ENCODE measurements around the gene INPP4B.
A peak's percentile ranks its signal among the peaks of the same experiment; 100 is the strongest.

The INPP4B gene

DNA sequence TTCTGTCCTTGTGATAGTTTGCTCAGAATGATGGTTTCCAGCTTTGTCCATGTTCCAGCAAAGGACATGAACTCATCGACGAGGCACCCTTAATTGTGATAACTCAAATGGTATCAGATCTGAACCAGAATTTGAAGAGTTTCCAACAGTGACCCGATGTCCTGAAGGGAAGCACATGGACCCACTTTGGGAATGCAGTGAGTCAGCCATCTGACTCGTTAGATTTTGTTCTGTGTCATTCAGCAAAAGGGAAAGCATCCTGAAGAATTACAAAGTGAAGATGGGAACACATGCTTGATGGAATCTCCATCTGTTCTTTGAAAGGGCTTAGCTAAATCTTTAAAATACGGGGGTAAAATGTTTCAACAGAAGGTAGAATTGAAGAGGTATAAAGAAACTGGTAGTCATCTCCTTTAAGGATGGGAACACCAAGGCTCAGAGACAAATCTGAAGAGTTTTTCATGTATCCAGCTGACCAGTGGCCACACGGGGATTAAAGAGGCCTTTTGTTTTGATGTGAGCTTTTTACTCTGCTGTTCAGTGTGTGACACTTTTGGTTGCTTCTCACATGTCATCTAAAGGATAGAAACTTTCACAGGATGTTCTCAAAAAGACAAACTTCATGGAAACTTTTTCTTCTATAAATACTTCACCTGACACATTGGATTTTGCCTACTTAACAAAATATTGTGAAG lies 393.8 kb downstream of the INPP4B start:
- no peak for DNase-seq

DNA sequence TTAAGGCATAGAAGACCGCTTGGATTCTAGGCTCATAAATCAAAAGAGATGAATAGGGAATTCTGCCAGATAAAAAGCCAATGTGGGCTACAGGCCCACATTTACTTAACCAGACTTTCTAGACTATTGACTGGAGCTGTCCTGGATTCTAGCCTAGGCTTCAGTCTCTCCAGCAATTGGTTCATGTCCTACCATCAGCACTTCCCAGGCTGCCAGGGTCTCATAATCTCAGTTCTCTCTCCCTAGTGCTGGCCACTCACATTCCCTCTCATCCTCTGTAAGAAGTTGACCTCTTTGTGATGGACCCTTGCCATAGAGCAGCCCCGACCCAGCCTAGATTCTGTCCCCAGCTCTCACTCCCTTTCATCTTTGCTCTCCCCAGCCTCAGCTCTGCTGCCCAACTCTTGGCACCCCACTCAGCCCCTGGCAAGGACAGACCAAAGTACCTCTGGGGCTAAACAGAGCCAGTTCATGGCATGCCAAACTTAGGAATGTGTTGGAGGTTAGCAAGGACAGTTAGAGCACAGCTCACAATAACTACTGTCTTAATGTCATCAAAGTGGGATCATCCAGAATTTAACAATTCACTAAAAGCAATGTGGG lies 396.2 kb downstream of the INPP4B start:
- no peak for DNase-seq

DNA sequence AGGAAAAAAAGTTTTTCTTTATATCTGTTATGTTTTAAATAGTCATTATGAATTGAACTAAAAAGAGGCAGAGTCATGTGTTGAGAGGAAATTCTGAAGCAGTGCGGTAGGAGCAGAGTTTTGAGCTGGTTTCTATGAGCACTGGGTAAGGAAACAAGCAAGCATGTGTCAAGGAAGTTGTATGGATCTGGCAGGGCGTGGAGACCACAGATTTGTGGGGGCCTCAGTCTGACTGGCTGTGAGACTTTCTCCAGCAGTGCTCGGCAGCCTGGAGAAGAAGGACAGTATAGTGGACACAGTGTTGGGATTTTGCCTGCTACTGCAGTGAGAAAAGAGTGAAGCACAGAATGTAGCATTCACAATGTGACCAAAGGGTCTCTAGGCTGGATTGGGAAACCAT lies 399.1 kb downstream of the INPP4B start:
- DNase-seq = no peak

DNA sequence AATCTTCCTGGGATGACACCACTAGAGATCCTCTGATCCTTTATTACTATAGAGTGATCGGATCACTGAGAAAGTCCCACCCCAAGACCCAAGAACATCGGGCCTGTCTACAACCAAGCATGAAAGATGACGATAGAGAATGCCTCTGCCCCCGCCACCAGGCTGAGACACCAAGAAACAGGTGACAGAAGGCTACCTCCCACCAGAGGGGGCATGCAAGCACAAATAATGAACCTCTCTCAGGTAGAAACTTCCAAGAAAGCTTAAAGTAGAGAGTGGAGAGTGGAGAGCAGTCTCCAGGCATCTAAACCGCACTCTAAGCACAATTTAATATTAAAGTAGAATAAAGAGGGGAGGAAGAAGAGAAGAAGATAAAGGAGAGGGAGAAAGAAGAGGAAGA lies 402.6 kb downstream of the INPP4B start:
- DNase-seq = no peak

DNA sequence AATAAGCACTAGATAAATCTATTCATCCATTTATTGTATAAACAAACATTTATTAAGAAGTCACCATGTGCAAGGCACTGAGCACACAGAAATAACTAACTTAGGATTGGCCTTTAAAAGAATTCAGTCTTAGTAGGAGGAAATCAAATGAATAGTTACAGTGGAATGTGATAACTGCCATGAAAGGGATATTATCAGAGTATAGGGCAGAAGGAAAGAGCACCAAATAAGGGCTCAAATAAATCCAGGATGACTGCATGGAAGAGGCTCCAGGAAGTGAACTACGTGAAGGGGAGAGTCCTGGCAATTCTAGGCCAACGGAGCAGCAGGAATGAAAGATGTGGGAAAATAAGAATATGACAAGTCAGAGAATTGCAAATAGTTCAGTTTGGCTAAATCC lies 406.0 kb downstream of the INPP4B start:
- DNase-seq = no peak

DNA sequence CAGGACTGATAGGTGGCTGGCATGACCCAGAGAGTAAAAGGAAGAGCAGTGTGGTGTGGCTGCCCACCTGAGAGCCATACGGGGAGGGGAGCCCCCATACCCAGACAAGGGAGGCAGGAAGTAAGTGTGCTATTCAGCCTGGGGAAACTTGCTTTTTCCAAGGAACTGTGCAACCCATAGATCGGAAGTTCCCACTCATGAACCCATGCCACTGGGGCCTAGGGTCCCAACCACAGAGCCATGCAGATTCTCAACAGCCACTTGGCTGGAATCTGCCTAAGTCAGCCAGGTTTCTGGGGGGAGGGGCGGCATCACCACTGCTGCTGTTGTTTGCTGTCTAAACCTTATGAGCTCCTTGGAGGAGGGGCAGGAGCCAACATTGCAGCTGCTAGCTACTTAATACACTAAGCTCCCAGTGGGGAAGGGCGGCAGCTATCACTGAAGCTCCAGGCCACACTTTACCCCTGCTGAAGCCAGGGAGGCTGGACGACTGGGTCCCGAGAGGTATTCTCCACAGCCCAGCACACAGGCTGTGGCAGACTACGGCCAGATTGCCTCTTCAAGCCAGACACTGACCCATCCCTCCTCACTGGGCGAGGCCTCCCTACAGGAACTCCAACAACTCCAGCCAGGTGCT lies 410.4 kb downstream of the INPP4B start:
- DNase-seq = no peak

DNA sequence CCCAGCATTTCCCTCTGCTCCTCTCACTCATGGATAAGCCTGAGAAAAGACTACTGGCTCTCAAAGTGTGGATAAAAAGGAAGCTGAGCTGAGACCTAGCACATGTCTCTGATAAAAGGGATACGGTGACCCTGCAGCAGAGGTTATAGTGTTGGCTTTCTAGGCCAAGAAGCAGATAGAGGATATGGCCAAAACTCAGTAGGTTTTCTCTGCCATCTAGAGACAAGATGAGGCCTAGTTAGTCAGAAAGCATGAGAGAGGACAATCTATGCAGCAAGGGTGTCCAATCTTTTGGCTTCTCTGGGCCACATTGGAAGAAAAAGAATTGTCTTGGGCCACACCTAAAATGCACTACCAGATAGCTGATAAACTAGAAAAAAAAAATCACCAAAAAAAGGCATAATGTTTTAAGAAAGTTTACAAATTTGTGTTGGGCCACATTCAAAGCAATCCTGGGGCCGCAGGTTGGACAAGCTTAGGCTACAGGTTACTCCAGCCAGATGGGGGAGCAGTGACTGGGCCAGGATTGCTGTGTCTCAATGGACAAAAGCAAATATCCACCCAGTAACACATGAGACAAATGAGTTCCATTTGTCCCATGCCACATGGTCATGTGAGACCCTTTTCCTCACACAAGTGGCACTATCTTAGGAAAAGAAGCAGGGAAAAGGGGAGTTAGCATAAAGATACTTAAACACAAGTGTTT lies 411.4 kb downstream of the INPP4B start:
- DNase-seq = no peak

DNA sequence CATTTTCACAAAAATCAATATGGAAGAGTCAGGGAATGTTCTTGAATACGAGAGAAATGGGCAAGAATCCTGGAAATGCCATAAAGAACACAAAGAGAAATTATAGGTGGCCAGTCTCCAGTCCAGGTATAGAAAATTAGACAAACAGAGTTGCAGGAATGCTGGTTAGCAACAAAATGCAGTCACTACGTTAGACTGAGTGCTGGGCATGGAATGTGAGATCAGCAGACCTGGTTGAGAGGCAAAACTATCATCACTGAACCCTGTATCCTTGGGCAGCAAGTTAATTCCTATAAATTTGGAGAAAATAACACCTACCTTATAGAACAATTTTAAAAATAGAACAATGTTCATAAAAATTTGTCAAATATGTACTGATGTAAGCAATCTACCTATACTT lies 417.4 kb downstream of the INPP4B start:
- no peak for DNase-seq

DNA sequence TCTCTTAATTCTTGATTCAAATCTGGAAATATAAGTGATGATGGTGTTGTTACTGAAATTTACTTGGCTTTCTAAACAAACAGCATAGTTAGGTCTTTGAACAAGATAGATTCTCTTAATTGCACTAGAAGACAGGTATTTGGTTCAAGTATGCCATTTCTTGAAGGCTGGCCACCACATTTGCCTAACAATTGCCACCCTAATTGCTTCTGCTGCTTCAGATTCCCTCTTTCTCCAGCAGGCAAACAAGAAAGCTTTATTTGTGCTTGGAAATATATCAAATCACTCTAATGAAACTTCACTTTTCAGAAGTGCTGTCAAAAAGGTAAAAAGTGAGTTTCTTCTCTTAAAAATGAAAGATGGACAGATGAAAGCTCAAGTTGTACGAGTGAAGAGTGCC lies 418.6 kb downstream of the INPP4B start:
- DNase-seq = no peak

DNA sequence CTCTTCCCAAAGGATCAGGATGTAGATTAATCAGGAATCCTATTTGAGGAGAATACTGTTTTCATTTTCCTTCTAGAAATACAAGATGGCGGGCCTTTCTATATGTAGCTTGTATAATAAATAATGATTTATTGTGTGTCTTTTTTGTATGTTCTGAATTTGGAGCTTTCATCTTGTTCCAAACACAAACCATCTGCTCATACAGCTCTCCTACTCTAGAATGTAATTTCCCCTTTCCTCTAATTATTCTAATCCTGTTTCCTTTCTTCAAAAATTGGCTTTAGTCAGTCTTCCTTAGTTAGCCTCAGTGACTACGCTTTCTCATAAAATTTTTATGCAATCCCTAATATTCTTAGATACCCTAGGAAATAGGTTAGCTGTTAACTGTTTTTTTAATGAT lies 422.2 kb downstream of the INPP4B start:
- no peak for DNase-seq

DNA sequence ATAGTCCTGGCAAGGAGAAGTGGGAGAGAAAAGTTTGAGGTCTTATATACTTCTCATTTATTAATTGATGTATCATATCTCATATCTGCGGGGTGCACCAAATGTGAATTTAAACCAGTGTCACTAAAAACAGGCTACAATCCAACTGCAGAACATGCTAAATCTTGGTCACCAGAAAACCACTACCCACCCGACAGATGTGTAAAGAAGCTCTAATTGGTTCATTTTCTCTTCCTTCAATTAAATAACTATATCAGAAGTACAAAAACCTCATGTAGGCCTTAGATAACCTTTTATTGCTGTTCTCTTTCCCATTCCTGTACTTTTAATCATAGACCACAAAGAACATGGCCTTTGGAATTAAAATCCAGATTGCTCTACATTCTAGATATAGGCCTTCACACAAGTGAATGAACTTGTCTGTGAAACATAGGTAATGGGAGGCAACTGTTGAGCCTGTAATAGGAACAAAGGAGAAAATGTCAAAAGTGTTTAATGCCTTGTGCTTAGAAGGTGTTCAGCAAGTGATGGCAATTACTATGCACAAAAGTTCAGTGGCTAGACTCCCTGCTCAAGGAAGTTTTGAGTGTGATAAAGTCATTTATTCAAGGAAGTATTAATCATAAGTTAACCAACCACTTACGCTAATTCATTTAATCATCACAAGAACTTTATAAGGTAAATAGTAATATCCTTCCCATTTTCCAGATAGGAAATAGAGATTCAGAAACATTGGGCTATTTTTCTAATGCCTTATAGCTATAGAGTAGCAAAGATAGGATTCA lies 425.6 kb downstream of the INPP4B start:
- no peak for DNase-seq

DNA sequence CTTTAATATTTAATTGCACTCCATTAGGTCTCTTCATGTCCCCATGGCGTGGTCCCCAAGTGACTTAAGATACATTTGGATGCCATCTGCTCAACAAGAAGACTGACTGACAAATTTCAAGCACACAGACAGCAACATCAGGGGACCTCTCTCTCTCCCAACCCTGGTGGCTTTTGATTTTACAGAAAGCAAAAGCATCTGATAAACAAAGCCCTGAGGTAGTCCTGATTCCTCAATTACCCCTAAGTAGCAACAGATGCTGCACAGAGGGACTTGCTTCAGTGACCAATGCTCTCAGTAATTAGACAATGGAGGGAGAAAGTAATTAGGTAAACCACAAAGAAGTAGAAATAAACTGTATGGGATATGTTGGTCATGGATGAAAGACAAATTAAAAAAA lies 426.4 kb downstream of the INPP4B start:
- no peak for DNase-seq

DNA sequence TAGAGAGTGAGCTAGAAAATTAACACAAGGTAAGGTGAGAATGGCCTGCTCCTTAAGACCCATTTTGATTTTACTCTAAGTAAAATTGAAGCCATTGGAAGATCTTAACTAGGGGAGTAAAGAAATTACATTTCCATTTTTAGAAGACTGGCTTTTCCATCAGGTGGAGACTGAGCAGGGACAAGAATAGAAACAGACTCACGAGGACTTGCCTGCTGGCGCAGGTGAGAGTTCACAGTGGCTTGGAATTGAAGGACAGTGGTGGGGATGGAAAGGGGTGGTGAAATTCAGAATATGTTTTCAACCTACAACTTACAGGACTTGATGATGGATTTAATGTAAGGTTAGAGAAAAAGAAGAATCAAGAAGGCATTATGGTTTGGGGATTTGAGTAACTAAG lies 427.4 kb downstream of the INPP4B start:
- DNase-seq = no peak

DNA sequence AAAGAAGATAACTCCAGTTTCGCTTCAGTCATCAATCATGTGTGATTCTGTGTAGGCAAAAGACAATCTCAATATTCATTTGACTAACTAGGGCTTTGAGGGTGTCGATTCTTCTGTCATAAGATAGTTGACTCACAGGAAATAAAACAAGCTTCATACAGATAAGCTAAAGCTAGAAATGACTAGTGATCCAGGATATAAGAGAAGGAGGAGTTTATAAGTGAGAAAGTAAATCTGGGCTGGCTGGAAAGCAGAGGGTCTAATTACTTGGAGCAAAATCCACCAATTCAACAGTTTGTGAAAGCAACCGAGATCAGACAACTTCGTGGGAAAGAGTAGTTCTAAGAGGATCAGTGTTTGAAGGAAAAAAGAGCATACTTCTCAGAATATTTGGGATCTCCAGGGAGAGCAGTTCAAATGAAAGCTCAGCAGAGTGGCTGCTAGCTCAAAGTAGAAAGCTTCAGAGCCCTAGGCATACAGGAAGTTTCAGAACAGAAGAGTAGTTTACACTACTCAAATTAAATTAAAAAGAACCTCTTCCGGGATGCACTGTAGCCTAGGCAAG lies 429.3 kb downstream of the INPP4B start:
- DNase-seq = no peak

DNA sequence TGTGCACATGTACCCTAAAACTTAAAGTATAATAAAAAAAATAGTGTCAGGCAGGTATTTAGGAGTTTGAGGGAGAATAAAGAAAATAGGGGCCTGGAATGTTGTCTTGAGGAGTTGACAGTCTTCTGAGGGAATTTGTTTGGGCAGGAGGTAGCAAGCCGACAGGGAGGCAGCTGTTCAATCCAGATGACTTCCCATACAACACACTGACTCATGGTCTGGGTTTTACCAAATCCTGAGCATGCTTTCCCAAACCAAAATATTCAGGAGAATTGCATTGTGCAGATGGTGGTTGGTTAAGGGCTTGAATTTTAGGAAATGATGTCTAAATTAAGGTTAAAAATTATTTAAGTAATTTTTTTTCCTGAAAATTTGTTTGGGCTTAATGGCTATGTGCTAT lies 430.0 kb downstream of the INPP4B start:
- no peak for DNase-seq

DNA sequence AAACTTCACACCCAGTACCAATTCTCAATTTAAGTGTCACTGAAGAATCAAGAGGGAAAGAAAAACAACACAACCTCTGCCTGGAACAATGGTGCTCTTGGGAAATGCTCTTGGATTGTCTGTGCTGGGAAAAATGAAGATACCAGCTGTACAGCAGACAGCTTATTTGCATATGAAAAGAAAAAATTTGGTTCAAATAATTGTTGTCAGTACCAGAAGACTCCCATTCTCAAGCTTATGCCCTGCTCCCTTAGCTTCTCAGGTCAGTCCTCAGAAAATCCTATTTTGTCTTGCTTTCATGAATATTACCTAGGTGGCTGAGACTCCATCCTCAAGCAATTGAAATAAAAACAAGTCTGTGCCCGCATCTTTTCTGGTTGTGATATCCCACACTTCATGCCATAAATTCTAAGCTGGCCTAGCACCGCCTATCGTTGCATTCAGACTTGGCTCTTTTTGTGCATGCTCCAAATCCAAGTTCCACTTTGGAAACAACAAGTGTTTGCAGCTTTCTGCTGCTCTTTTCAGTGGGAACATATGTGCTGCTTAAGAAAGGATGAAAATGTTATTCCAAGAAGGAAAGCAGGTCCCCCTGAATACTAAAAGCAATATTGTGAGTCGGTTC lies 431.6 kb downstream of the INPP4B start:
- DNase-seq = peak in 1 of 2 experiments; percentile 2

DNA sequence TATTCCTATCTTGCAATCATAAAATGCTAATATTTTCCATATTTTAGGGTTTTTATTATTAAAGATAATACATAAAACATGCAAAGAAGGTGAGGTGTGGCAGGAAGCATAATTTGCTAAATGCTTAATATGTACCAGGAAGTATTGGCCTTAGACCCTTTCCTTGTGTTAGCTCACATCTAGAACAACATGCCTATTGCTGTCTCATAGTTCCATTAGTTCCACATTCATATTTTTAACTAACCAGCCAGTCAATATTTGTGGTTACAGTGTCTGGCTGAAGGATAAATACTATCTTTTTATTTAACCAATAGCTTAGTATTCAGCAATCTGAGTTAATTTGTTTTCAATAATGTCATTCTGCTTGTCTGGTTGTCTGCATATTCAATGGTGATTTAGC lies 432.6 kb downstream of the INPP4B start:
- DNase-seq = no peak

DNA sequence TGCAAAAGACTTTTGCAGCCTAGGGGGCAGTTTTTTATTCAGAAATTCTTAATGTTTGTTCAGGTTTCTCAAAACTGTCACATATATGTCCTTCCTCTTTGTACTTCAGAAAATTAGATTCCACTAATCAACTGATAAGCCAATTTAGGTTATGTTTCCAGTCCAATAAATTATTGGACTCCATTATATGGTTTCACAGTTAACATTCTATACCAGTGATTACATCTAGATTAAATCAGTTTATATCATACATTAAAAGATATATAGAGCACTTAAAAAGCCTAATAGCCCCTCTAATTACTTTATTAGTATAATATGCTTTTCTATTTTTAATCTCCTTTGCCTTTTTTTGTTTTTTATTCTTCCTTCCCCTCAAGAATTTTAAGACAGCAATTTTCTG lies 434.1 kb downstream of the INPP4B start:
- no peak for DNase-seq

DNA sequence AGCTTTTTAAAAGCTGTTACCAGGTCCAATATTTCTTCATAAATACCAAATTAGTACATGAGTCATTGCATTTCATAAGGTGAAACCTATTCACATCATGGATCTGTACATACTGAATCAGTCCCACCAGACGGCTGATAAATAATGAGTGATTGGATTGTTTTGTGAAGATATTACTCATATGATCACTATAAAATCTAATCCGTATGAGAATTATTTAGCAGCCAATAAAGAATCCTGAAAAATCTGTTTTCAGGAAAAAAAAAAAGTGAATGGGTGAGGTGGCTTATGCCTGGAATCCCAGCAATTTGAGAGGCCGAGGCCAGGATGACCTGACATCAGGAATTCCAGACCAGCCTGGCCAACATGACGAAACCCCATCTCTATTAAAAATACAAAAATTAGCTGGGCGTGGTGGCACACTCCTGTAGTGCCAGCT lies 438.1 kb downstream of the INPP4B start:
- no peak for DNase-seq

DNA sequence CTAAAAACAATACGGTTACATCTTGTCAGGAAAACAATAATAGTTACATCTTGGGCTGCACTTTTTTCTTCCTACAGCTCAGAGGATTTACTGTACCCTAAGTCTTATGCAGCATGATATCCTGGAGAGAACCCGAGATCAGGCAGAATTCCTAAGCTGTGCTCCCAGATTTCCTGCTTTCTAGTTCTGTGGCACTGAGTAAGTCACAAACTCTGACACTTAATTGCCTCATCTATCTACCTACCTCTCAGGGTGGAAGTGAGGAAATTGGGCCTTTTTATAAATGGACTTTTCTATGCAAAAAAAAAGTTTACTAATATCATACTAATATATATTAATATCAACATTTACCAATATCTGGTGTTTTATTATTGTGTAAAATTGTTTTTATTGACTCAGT lies 438.5 kb downstream of the INPP4B start:
- no peak for DNase-seq

DNA sequence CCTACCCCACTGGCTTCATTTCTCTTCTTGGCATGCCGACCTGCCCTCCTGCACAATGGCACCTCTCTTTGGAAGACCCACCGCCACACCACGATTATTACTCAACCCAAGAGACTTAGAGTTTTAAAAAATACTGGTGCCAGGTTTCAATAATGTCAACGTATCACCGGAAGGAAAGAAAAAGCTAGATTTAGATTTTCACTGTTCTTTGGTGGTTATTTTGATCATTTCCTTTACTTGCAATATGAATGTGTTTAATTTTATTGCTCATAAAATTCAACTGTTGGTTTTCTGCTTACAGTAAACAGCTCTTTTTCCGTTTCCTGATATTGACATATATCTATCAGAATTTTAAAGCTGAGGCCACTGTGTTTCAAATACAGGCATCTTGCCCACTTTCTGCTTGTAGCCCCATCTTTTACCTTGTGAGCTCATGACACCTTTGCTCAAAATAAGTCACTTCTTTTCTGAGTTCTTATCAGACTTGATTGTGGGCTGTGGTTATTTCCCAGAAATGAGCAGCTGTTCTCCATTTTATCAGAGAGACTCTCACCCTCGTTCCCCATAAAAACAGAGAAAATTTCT lies 439.1 kb downstream of the INPP4B start:
- no peak for DNase-seq

DNA sequence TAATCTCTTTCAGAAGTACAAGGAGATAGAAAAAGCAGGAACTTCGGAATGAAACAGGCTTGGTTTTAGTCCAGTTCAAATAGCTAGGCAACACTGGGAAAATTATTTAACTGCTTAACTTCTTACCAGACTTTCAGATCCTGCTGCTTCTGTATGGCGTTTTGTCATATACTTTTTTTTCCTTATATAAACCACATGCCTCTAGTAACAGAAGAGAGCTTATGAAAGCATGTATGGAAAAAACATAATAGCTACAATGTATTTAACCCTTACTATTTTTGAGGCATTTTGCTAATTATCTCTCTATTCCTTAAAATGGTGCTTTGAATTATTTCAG lies 439.6 kb downstream of the INPP4B start:
- no peak for DNase-seq

Data from NCI-H526 (cell line).